GM12875 (cell line): ENCODE data around the gene RPS10.
"Not testable (repeated sequence)": the region's sequence is repeated elsewhere in the genome, so short reads cannot be mapped to it uniquely, and the experiment has no call there.

ENCODE experiments used
- H3K4me3 ChIP-seq: one replicate; pipeline ENCODE4 v1.5.1; 2011; ENCODE audit warnings: low read depth, low read length, control low read depth
- CTCF ChIP-seq: IDR thresholded peaks from 2 replicates; pipeline ENCODE4 v1.5.1; 2011; ENCODE audit warnings: low read depth, mild to moderate bottlenecking, control low read depth, inconsistent platforms, low read length, moderate library complexity, borderline replicate concordance; ENCODE audit not compliant: insufficient read depth

The RPS10 gene

GRCh38 chr6:34378470-34378869 lies 47.4 kb downstream of the RPS10 start:
- no peak for TF ChIP-seq CTCF
- H3K4me3 ChIP-seq = no peak overlapping the region

GRCh38 chr6:34377984-34378383 lies 47.9 kb downstream of the RPS10 start:
- no peak overlapping the region for H3K4me3 ChIP-seq
- no peak for TF ChIP-seq CTCF

GRCh38 chr6:34377571-34377970 lies 48.3 kb downstream of the RPS10 start:
- H3K4me3 ChIP-seq = not testable (repeated sequence)

GRCh38 chr6:34375833-34376232 lies 50.0 kb downstream of the RPS10 start:
- H3K4me3 ChIP-seq = no peak overlapping the region
- no peak for TF ChIP-seq CTCF

GRCh38 chr6:34374508-34374907 lies 51.4 kb downstream of the RPS10 start:
- TF ChIP-seq CTCF = no peak

GRCh38 chr6:34374069-34374468 lies 51.8 kb downstream of the RPS10 start:
- no peak for TF ChIP-seq CTCF
- no peak overlapping the region for H3K4me3 ChIP-seq

More at GRCh38 chr6:34374508-34374907, 51.4 kb downstream of the RPS10 start:
- no peak overlapping the region for H3K4me3 ChIP-seq

- TF ChIP-seq CTCF = no peak
- H3K4me3 ChIP-seq = no peak overlapping the region
These were observed 52.4 kb downstream of the RPS10 start for GRCh38 chr6:34373511-34373910.

GRCh38 chr6:34371865-34372264 lies 54.0 kb downstream of the RPS10 start:
- not testable (repeated sequence) for H3K4me3 ChIP-seq
